GM19452 (cell line): ENCODE data around the gene FAXDC2.
A peak's percentile ranks its signal among the peaks of the same experiment; 100 is the strongest.
"Not testable (repeated sequence)": the region's sequence is repeated elsewhere in the genome, so short reads cannot be mapped to it uniquely, and the experiment has no call there.

Source experiments
- ATAC-seq: cut with Tn5 transposase; IDR thresholded peaks from one replicate; pipeline ENCODE4 v1.9.1; 2021; ENCODE audit not compliant: unreplicated experiment

Gene FAXDC2

GRCh38 chr5:154830596-154830995, 19.8 kb downstream of the FAXDC2 start:
- no peak for ATAC-seq

- ATAC-seq = no peak
These were observed 20.2 kb downstream of the FAXDC2 start for GRCh38 chr5:154830219-154830595.

GRCh38 chr5:154829589-154830218, 20.7 kb downstream of the FAXDC2 start:
- no peak for ATAC-seq

- ATAC-seq = no peak
These were observed 21.2 kb downstream of the FAXDC2 start for GRCh38 chr5:154829181-154829588.

GRCh38 chr5:154824070-154824469, 26.3 kb downstream of the FAXDC2 start:
- no peak for ATAC-seq

GRCh38 chr5:154823605-154824004, 26.8 kb downstream of the FAXDC2 start:
- ATAC-seq = no peak

- ATAC-seq = not testable (repeated sequence)
These were observed 27.5 kb downstream of the FAXDC2 start for GRCh38 chr5:154822896-154823295.

- no peak for ATAC-seq
These were observed 30.0 kb downstream of the FAXDC2 start for GRCh38 chr5:154820383-154820782.

- no peak for ATAC-seq
These were observed 30.9 kb downstream of the FAXDC2 start for GRCh38 chr5:154819546-154819945.

- ATAC-seq = no peak
These were observed 31.8 kb downstream of the FAXDC2 start for GRCh38 chr5:154818471-154819116.

GRCh38 chr5:154817815-154818214, 32.6 kb downstream of the FAXDC2 start:
- ATAC-seq = no peak

GRCh38 chr5:154816891-154817492, 33.4 kb downstream of the FAXDC2 start:
- no peak for ATAC-seq

GRCh38 chr5:154815684-154816247, 34.6 kb downstream of the FAXDC2 start:
- no peak for ATAC-seq

GRCh38 chr5:154815025-154815424, 35.4 kb downstream of the FAXDC2 start:
- ATAC-seq = no peak

GRCh38 chr5:154813736-154814135, 36.7 kb downstream of the FAXDC2 start:
- ATAC-seq = no peak

GRCh38 chr5:154813158-154813557, 37.2 kb downstream of the FAXDC2 start:
- ATAC-seq = no peak

GRCh38 chr5:154811653-154812465, 38.5 kb downstream of the FAXDC2 start:
- ATAC-seq = peak; percentile 71

- ATAC-seq = no peak
These were observed 39.2 kb downstream of the FAXDC2 start for GRCh38 chr5:154811239-154811638.

- no peak for ATAC-seq
These were observed 44.2 kb downstream of the FAXDC2 start for GRCh38 chr5:154806176-154806575.

GRCh38 chr5:154802050-154802449, 48.4 kb downstream of the FAXDC2 start:
- ATAC-seq = no peak

- no peak for ATAC-seq
These were observed 49.3 kb downstream of the FAXDC2 start for GRCh38 chr5:154801083-154801482.
